HCT116 (cell line): ENCODE results near the gene PARD6G. TPM values are rescaled to one million over a fixed set of nuclear protein-coding genes. Genes with fewer than 3 reads are reported as not detected.

Source experiments
- ATAC-seq: fragments of 200-7000 bp; cut with Tn5 transposase; 2 replicates; pipeline ENCODE4 v1.9.1; 2020; ENCODE audit warnings: mild to moderate bottlenecking, moderate library complexity
- BruUV-seq: library from RNA; stranded (reverse); fragments of 400-500 nt; replicated peaks from 2 replicates; lab custom pipeline; 2021; lab: Mats Ljungman, UMichigan
- CTCF ChIA-PET: fragments of 300-600 bp; sonication (Branson Sonifier 250); formaldehyde crosslinking; loops from one replicate; lab custom pipeline; 2021; ENCODE audit warnings: antibody characterized with exemption; lab: Charles Lee
- POLR2A ChIA-PET: fragments of 300-600, 350-600 bp; sonication (Branson Sonifier 250); formaldehyde crosslinking; loops from one replicate; lab custom pipeline; 2021; ENCODE audit warnings: antibody characterized with exemption; lab: Charles Lee
- RAD21 ChIA-PET, 2 experiments: fragments of 300-600 bp; sonication (Branson Sonifier 250); formaldehyde crosslinking; loops; one replicate each; lab custom pipeline; 2023; ENCODE audit warnings: low total read pairs in 2 of 2; ENCODE audit not compliant: uncharacterized antibody in 2 of 2, unreplicated experiment in 2 of 2, low non-redundant PET in 1 of 2; lab: Charles Lee
- DNase-seq: peaks from one replicate; pipeline ENCODE4 v3.0.0-alpha.2; 2010; ENCODE audit warnings: low read depth, low spot score
- H2AFZ ChIP-seq: fragments of 200-600 bp; shearing (Covaris generic), sonication (generic); 2 replicates; pipeline ENCODE4 v1.6.1; 2017; ENCODE audit warnings: low read depth, mixed run types, mixed read lengths, antibody characterized with exemption, low read length; ENCODE audit not compliant: poor library complexity, severe bottlenecking
- H3K27ac ChIP-seq: 2 replicates; pipeline ENCODE4 v1.5.1; 2012; ENCODE audit warnings: low read depth, low read length
- H3K27me3 ChIP-seq: fragments of 200-600 bp; sonication (generic); 2 replicates; pipeline ENCODE4 v1.6.1; 2016; ENCODE audit warnings: mixed run types, low read length, mixed read lengths; ENCODE audit not compliant: insufficient read depth
- H3K36me3 ChIP-seq, 2 experiments: fragments of 200-500 bp in 1 of 2; fragments of 200-600 bp in 1 of 2; sonication (Bioruptor generic) in 1 of 2; sonication (generic) in 1 of 2; 2 replicates each; pipeline versions ENCODE4 v1.5.1 to v1.6.1; 2014 to 2016; ENCODE audit warnings: low read length in 2 of 2, inconsistent platforms in 1 of 2, mixed read lengths in 1 of 2, mixed run types in 1 of 2; ENCODE audit not compliant: insufficient read depth in 2 of 2, control insufficient read depth in 1 of 2
- H3K4me1 ChIP-seq, 2 experiments: fragments of 200-600 bp in 1 of 2; sonication (generic) in 1 of 2; 2 replicates each; pipeline versions ENCODE4 v1.5.1 to v1.6.1; 2012 to 2017; ENCODE audit warnings: low read length in 2 of 2, inconsistent platforms in 1 of 2, mild to moderate bottlenecking in 1 of 2, mixed read lengths in 1 of 2, mixed run types in 1 of 2, moderate library complexity in 1 of 2; ENCODE audit not compliant: insufficient read depth in 2 of 2, control insufficient read depth in 1 of 2
- H3K4me2 ChIP-seq: fragments of 200-600 bp; sonication (generic); 2 replicates; pipeline ENCODE4 v1.6.1; 2017; ENCODE audit warnings: mixed run types, low read length, mixed read lengths
- H3K4me3 ChIP-seq, 2 experiments: fragments of 200-600 bp in 1 of 2; sonication (generic) in 1 of 2; replicated peaks in 1 of 2; 2 replicates each; pipeline ENCODE4 v1.5.1; 2011 to 2016; ENCODE audit warnings: low read length in 2 of 2, control low read depth in 1 of 2, low read depth in 1 of 2, mild to moderate bottlenecking in 1 of 2, mixed read lengths in 1 of 2, mixed run types in 1 of 2
- H3K79me2 ChIP-seq: fragments of 200-600 bp; sonication (generic); 2 replicates; pipeline ENCODE4 v1.6.1; 2017; ENCODE audit warnings: mild to moderate bottlenecking, mixed run types, low read length, moderate library complexity, mixed read lengths; ENCODE audit not compliant: insufficient read depth
- H3K9ac ChIP-seq: fragments of 200-600 bp; sonication (generic); 2 replicates; pipeline ENCODE4 v1.6.1; 2016; ENCODE audit warnings: low read length, mixed read lengths
- H3K9me2 ChIP-seq: fragments of 200-600 bp; sonication (generic), shearing (Covaris generic); 2 replicates; pipeline ENCODE4 v1.6.1; 2017; ENCODE audit warnings: mixed run types, mild to moderate bottlenecking, moderate library complexity; ENCODE audit not compliant: insufficient read depth
- H3K9me3 ChIP-seq, 2 experiments: fragments of 200-500 bp in 1 of 2; fragments of 200-600 bp in 1 of 2; sonication (Bioruptor generic) in 1 of 2; sonication (generic) in 1 of 2; 2 replicates each; pipeline ENCODE4 v1.6.1; 2014 to 2017; ENCODE audit warnings: low read length in 2 of 2, mixed read lengths in 2 of 2, inconsistent platforms in 1 of 2, low read depth in 1 of 2, mild to moderate bottlenecking in 1 of 2, mixed run types in 1 of 2, moderate library complexity in 1 of 2; ENCODE audit not compliant: control insufficient read depth in 1 of 2, insufficient read depth in 1 of 2
- H4K20me1 ChIP-seq: fragments of 200-600 bp; sonication (generic), shearing (Covaris generic); 2 replicates; pipeline ENCODE4 v1.6.1; 2017; ENCODE audit warnings: mixed run types, mild to moderate bottlenecking, moderate library complexity; ENCODE audit not compliant: insufficient read depth
- CEBPB ChIP-seq: IDR thresholded peaks from 2 replicates; pipeline ENCODE4 v1.6.1; 2012; ENCODE audit warnings: low read depth
- CTCF ChIP-seq, 3 experiments: fragments of 200-600 bp in 1 of 3; sonication (generic) in 1 of 3; IDR thresholded peaks in 2 of 3; conservative IDR thresholded peaks in 1 of 3; 2 replicates each; pipeline ENCODE4 v1.5.1; 2012 to 2017; ENCODE audit warnings: low read depth in 2 of 3, low read length in 2 of 3, antibody characterized with exemption in 1 of 3, borderline replicate concordance in 1 of 3, control low read depth in 1 of 3, mild to moderate bottlenecking in 1 of 3, mixed read lengths in 1 of 3, mixed run types in 1 of 3, moderate library complexity in 1 of 3; ENCODE audit not compliant: insufficient read depth in 1 of 3
- RAD21 ChIP-seq: IDR thresholded peaks from 2 replicates; pipeline ENCODE4 v1.6.1; 2012; ENCODE audit warnings: low read depth, mild to moderate bottlenecking
- YY1 ChIP-seq: IDR thresholded peaks from 2 replicates; pipeline ENCODE4 v1.6.1; 2011; ENCODE audit warnings: low read length, low read depth, moderate library complexity, mild to moderate bottlenecking; ENCODE audit not compliant: insufficient replicate concordance; ENCODE audit errors: extremely low read depth
- ZNF274 ChIP-seq: fragments of 200-500 bp; sonication (Bioruptor generic); IDR thresholded peaks from 2 replicates; pipeline ENCODE4 v1.6.1; 2014; ENCODE audit warnings: mild to moderate bottlenecking, low read depth, low read length, inconsistent platforms
- intact Hi-C: fragments of 100-400 bp; cut with micrococcal nuclease; formaldehyde crosslinking; loops from 2 replicates; pipeline ENCODE4 v1.10.0; 2022
- total RNA-seq: library from RNA; stranded (reverse); gene quantifications from one replicate; pipeline ENCODE4 v1.2.1, GENCODE V29; 2021; ENCODE audit not compliant: unreplicated experiment
- TF ChIP-seq, protein P1 (sequence below): IDR thresholded peaks from 2 replicates; pipeline ENCODE4 v1.6.1; 2012; ENCODE audit warnings: low read depth

The PARD6G gene
- total RNA-seq, 1 experiment from 2014 or later: 12.8 TPM

DNA sequence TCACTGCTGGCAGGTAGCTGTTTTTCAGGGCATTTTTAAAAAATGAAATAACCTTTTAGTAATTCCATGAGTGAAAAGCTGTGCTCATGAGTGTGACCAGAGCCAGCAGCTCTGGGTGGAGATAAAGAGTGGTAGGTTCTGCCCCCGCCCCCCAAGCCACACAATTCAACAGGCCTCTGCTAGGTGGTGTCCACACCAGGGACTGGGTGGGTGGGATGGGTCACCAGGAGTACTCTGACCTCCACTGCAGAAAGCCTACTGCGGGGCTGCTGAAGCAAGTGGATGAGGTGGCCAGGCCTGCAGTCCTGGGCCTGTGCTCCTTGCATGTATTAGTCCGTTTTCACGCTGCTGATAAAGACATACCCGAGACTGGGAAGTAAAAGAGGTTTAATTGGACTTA lies 15.3 kb downstream of the PARD6G start (continued):
- TF ChIP-seq, protein P1, sequence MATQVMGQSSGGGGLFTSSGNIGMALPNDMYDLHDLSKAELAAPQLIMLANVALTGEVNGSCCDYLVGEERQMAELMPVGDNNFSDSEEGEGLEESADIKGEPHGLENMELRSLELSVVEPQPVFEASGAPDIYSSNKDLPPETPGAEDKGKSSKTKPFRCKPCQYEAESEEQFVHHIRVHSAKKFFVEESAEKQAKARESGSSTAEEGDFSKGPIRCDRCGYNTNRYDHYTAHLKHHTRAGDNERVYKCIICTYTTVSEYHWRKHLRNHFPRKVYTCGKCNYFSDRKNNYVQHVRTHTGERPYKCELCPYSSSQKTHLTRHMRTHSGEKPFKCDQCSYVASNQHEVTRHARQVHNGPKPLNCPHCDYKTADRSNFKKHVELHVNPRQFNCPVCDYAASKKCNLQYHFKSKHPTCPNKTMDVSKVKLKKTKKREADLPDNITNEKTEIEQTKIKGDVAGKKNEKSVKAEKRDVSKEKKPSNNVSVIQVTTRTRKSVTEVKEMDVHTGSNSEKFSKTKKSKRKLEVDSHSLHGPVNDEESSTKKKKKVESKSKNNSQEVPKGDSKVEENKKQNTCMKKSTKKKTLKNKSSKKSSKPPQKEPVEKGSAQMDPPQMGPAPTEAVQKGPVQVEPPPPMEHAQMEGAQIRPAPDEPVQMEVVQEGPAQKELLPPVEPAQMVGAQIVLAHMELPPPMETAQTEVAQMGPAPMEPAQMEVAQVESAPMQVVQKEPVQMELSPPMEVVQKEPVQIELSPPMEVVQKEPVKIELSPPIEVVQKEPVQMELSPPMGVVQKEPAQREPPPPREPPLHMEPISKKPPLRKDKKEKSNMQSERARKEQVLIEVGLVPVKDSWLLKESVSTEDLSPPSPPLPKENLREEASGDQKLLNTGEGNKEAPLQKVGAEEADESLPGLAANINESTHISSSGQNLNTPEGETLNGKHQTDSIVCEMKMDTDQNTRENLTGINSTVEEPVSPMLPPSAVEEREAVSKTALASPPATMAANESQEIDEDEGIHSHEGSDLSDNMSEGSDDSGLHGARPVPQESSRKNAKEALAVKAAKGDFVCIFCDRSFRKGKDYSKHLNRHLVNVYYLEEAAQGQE: no peak
- no peak for TF ChIP-seq ZNF274
- no peak for TF ChIP-seq CEBPB
- TF ChIP-seq YY1: no peak
- TF ChIP-seq, all 23 proteins: peak for 0

DNA sequence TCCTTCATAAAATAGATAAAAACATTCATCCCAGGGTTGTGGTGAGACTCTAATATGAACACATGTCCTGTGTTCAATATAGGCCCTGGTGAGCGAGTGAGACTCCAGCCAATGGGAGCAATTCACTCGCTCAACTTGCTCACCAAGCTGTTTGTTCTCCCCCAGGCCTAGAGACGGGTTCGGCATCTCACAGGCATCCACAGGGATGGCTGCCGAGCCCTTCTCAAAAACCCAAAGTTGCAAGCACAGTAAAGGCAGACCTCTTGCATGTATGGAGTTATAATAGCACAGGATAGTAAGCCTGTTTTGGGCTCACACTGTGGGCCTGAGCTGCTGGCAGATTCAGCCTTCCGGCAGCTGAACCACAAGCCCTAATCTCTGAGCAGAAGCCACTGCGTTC lies 15.7 kb downstream of the PARD6G start:
- H3K4me1 ChIP-seq: no peaks in the 10 kb centered on the region
- no peak overlapping the region for H2AFZ ChIP-seq
- ChIA-PET POLR2A (no interaction called here), CTCF (no interaction called here), RAD21 (no interaction called here)
- no peak overlapping the region for H3K27ac ChIP-seq
- intact Hi-C loops: no loop called here
- no peak for ATAC-seq
- TF ChIP-seq CTCF (IDR thresholded peaks at IDR 0.05 in 2 of 3, conservative IDR thresholded peaks at IDR 0.05 in 1 of 3; ENCODE audit: borderline replicate concordance in 1 of 3, insufficient read depth in 1 of 3, low read depth in 2 of 3, low read length in 2 of 3): no peak
- TF ChIP-seq RAD21: no peak
- DNase-seq: no peak
- H3K4me3 ChIP-seq: no peak overlapping the region
- no peaks in the 10 kb centered on the region for H4K20me1 ChIP-seq
- no peaks in the 10 kb centered on the region for H3K9me2 ChIP-seq
- no peaks in the 10 kb centered on the region for H3K79me2 ChIP-seq
- H3K4me2 ChIP-seq: no peak overlapping the region
- no peaks in the 10 kb centered on the region for H3K27me3 ChIP-seq
- no TSS peak for BruUV-seq
- no peak overlapping the region for H3K9ac ChIP-seq
- H3K9me3 ChIP-seq: no peaks in the 10 kb centered on the region
- no peaks in the 10 kb centered on the region for H3K36me3 ChIP-seq
